ENCODE results near the gene CAPN1. TPM values are rescaled to one million over a fixed set of nuclear protein-coding genes. Genes with fewer than 3 reads are reported as not detected.

Gene CAPN1
- 100 to 1,000 TPM; 211 to 389 (median 271) TPM for total RNA-seq
- long read RNA-seq, donor 1, partial matches to known transcripts = 95 of 546 reads
- long read RNA-seq, donor 1, other reads (novel, unspliced or antisense) = 450 of 546 reads
- long read RNA-seq, donor 2, partial matches to known transcripts = 23 of 178 reads
- long read RNA-seq, donor 2, other reads (novel, unspliced or antisense) = 155 of 178 reads

- no peaks in the 10 kb centered on the region for H3K36me3 ChIP-seq (ENCODE audit: low read depth)
- peak; percentile 86 for ATAC-seq
- H3K9me3 ChIP-seq = no peaks in the 10 kb centered on the region
- peak within 1 kb of the TSS; percentile 86 for H3K4me3 ChIP-seq
- intact Hi-C loops (cut with DNase I, micrococcal nuclease) = no loop called here
- no peak for TF ChIP-seq CTCF (IDR thresholded peaks at IDR 0.05)
- peak; percentile 90 to 94 (median 92) for DNase-seq
- H3K4me1 ChIP-seq (ENCODE audit: low read depth) = peaks cover 17% of the 10 kb centered on the region
These were observed at the start of gene CAPN1 for GRCh38 chr11:65181569-65182257. TSS of gene CAPN1 (plus strand) at chr11:65181928. CDS start at chr11:65182702, 774 bp downstream.

DNA sequence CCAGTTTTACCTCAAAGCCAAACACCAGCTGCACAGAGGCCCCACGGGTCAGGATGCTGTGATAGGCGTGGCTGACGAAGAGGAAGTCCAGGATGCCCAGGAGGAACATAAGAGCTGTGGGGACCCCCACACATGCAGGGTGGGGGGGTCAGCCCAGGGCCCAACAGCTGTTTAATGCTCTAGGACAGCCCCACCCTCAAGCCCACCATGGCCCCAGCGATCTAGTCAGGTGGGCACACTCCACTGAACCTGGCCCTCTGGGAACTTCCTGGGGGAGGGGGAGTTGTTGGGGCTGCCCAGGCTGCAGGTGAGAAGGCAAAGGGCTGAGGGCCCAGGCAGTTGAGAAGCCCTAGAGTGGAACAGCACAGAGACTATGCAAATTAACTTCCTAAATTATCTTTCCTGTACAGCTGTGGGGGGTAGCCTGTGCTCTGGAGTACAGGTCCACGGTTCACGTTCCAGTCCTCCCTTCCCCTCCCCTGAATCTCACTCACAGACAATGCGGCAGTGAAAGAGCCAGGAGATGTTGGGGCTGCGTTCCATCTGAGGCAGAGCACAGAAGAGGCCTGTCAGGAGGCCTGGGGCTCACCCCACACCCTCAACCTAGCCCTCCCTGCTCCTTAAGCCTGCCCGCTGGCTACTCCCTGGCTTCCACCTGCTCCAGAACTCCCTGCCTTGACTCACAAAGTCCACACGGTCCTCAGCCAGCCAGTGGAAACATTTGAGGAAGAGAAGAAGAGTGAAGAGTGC is 49.3 kb upstream of the CAPN1 start:
- ATAC-seq (no peak), DNase-seq (peak in 2 of 3 donors; percentile 42 to 68)
- no peak for TF ChIP-seq CTCF (IDR thresholded peaks at IDR 0.05)
- H3K4me3 ChIP-seq = no peak overlapping the region
- intact Hi-C loops (cut with DNase I, micrococcal nuclease) = no loop called here
- peaks cover 22% of the 10 kb centered on the region for H3K36me3 ChIP-seq (ENCODE audit: low read depth)
- no peaks in the 10 kb centered on the region for H3K9me3 ChIP-seq
- H3K4me1 ChIP-seq (ENCODE audit: low read depth) = peaks cover 22% of the 10 kb centered on the region

- Histone ChIP-seq H3K4me1 (ENCODE audit: low read depth) (peaks cover 22% of the 10 kb centered on the region), H3K36me3 (ENCODE audit: low read depth) (peaks cover 22% of the 10 kb centered on the region), H3K4me3 (peak overlapping the region; percentile 92), H3K9me3 (no peaks in the 10 kb centered on the region)
- DNase-seq = peak; percentile 89 to 94 (median 91)
- ATAC-seq = peak; percentile 51
- TF ChIP-seq CTCF (IDR thresholded peaks at IDR 0.05) = no peak
- intact Hi-C loops (cut with DNase I, micrococcal nuclease) = no loop called here
These were observed 48.6 kb upstream of the CAPN1 start for GRCh38 chr11:65132988-65133700.

GRCh38 chr11:65133724-65134123 is 48.0 kb upstream of the CAPN1 start:
- Histone ChIP-seq H3K4me3 (peak overlapping the region; percentile 92), H3K36me3 (ENCODE audit: low read depth) (peaks cover 22% of the 10 kb centered on the region), H3K4me1 (ENCODE audit: low read depth) (peaks cover 22% of the 10 kb centered on the region), H3K9me3 (no peaks in the 10 kb centered on the region)
- ATAC-seq (no peak), DNase-seq (peak in 2 of 3 donors; percentile 54 to 72)
- intact Hi-C loops (cut with DNase I, micrococcal nuclease) = no loop called here
- no peak for TF ChIP-seq CTCF (IDR thresholded peaks at IDR 0.05)

DNA sequence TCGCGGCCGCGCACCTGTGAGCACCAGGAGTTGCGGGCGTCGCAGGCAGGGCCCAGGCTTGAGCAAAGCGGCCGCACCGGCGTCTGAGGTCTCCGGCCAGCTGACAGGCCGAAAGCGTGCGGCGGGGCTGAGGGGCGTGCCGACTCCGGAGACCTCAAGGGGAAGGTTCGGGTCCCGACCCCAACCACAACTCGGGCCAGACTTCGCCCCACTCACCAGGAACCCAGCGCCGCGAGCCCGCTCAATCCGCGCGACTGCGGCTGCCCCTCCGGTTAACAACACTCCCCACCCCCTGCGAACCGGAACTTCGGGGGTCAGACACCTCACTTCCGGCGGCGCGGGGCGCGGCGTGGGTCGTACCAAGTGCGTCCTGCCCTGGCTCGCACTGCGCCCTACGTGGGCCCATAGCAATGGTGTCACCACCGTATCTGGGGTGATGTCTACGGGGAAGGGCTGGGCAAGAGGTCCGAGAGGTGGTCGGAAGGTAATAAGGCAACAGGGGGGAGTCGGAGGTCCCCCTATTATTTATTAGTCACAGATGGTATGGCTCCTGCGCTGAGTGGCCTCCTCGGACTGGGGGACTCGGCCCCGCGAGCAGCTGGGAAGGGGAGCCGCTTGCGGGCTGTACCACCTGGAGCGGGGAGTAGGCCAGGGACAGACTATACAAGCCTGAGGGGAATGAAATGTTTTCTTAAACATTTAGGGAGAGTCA is 47.3 kb upstream of the CAPN1 start, which contains the start of gene SYVN1:
Gene SYVN1 (minus strand): TSS at position 280 of the 712 bp plus-strand sequence. CDS start 918 bp downstream, outside the sequence.
- DNase-seq (peak; percentile 95 to 96 (median 95)), ATAC-seq (peak; percentile 83)
- Histone ChIP-seq H3K9me3 (no peaks in the 10 kb centered on the region), H3K4me1 (ENCODE audit: low read depth) (peaks cover 22% of the 10 kb centered on the region), H3K36me3 (ENCODE audit: low read depth) (peaks cover 20% of the 10 kb centered on the region), H3K4me3 (peak within 1 kb of the TSS; percentile 92)
- no peak for TF ChIP-seq CTCF (IDR thresholded peaks at IDR 0.05)
- intact Hi-C loops (cut with DNase I, micrococcal nuclease) = no loop called here

All from mucosa of descending colon (tissue), 3 donors.